ENCODE results near the gene CFAP20DC. TPM values are rescaled to one million over a fixed set of nuclear protein-coding genes. Genes with fewer than 3 reads are reported as not detected.

CFAP20DC gene
- total RNA-seq, 2 experiments from 2014 or later, result 1.0 to 1.8 TPM

- H3K36me3 ChIP-seq (ENCODE audit: insufficient read depth, low read length), result no peaks in the 10 kb centered on the region
- H3K9me2 ChIP-seq (ENCODE audit: insufficient read depth, low read length), result no peaks in the 10 kb centered on the region
- no peak overlapping the region for H3K27ac ChIP-seq (ENCODE audit: low read depth, low read length, poor library complexity, severe bottlenecking)
- H3K9me3 ChIP-seq (ENCODE audit: low read length), result no peaks in the 10 kb centered on the region
- CTCF ChIA-PET (ENCODE audit: unreplicated experiment), result no interaction called here
- no peaks in the 10 kb centered on the region for H3K79me2 ChIP-seq (ENCODE audit: insufficient read depth, low read depth, low read length)
- no peaks in the 10 kb centered on the region for H4K20me1 ChIP-seq (ENCODE audit: insufficient read depth, low read length)
- intact Hi-C loops (cut with micrococcal nuclease; ENCODE audit: unreplicated experiment), result no loop called here
- H3K4me2 ChIP-seq (ENCODE audit: low read length), result no peak overlapping the region
- BruUV-seq (replicated peaks), result no TSS peak
- DNase-seq (ENCODE audit: low spot score), result no peak
- no peak overlapping the region for H2AFZ ChIP-seq (ENCODE audit: low read length)
- H3K4me1 ChIP-seq (ENCODE audit: insufficient read depth, low read length, poor library complexity, severe bottlenecking), result no peaks in the 10 kb centered on the region
- POLR2A ChIA-PET, result no interaction called here
- TF ChIP-seq EZH2phosphoT487 (IDR thresholded peaks at IDR 0.05; ENCODE audit: borderline replicate concordance, low read depth, low read length) (no peak), CTCF (conservative IDR thresholded peaks at IDR 0.05; ENCODE audit: low read length) (no peak)
- no peak overlapping the region for H3K4me3 ChIP-seq (ENCODE audit: low read depth, low read length, poor library complexity, severe bottlenecking)
Observed at GRCh38 chr3:58938057-58938456, 111.8 kb downstream of the CFAP20DC start.

- Histone ChIP-seq H3K4me2 (ENCODE audit: low read length) (no peak overlapping the region), H3K4me1 (ENCODE audit: insufficient read depth, low read length, poor library complexity, severe bottlenecking) (no peaks in the 10 kb centered on the region), H4K20me1 (ENCODE audit: insufficient read depth, low read length) (no peaks in the 10 kb centered on the region), H3K79me2 (ENCODE audit: insufficient read depth, low read depth, low read length) (no peaks in the 10 kb centered on the region), H3K36me3 (ENCODE audit: insufficient read depth, low read length) (no peaks in the 10 kb centered on the region), H3K27ac (ENCODE audit: low read depth, low read length, poor library complexity, severe bottlenecking) (no peak overlapping the region), H3K4me3 (ENCODE audit: low read depth, low read length, poor library complexity, severe bottlenecking) (no peak overlapping the region), H3K9me2 (ENCODE audit: insufficient read depth, low read length) (no peaks in the 10 kb centered on the region), H2AFZ (ENCODE audit: low read length) (no peak overlapping the region), H3K9me3 (ENCODE audit: low read length) (no peaks in the 10 kb centered on the region)
- TF ChIP-seq EZH2phosphoT487 (IDR thresholded peaks at IDR 0.05; ENCODE audit: borderline replicate concordance, low read depth, low read length) (no peak), CTCF (conservative IDR thresholded peaks at IDR 0.05; ENCODE audit: low read length) (no peak)
- intact Hi-C loops (cut with micrococcal nuclease; ENCODE audit: unreplicated experiment), result no loop called here
- CTCF ChIA-PET (ENCODE audit: unreplicated experiment), result no interaction called here
- POLR2A ChIA-PET, result no interaction called here
- DNase-seq (ENCODE audit: low spot score), result no peak
- BruUV-seq (replicated peaks), result no TSS peak
Observed at GRCh38 chr3:58924578-58924977, 125.2 kb downstream of the CFAP20DC start.

- Histone ChIP-seq H3K4me1 (ENCODE audit: insufficient read depth, low read length, poor library complexity, severe bottlenecking) (no peaks in the 10 kb centered on the region), H2AFZ (ENCODE audit: low read length) (no peak overlapping the region), H3K4me2 (ENCODE audit: low read length) (no peak overlapping the region), H3K4me3 (ENCODE audit: low read depth, low read length, poor library complexity, severe bottlenecking) (no peak overlapping the region), H3K36me3 (ENCODE audit: insufficient read depth, low read length) (no peaks in the 10 kb centered on the region), H3K79me2 (ENCODE audit: insufficient read depth, low read depth, low read length) (no peaks in the 10 kb centered on the region), H4K20me1 (ENCODE audit: insufficient read depth, low read length) (no peaks in the 10 kb centered on the region), H3K9me3 (ENCODE audit: low read length) (no peaks in the 10 kb centered on the region), H3K27ac (ENCODE audit: low read depth, low read length, poor library complexity, severe bottlenecking) (no peak overlapping the region), H3K9me2 (ENCODE audit: insufficient read depth, low read length) (no peaks in the 10 kb centered on the region)
- TF ChIP-seq CTCF (conservative IDR thresholded peaks at IDR 0.05; ENCODE audit: low read length) (no peak), EZH2phosphoT487 (IDR thresholded peaks at IDR 0.05; ENCODE audit: borderline replicate concordance, low read depth, low read length) (no peak)
- DNase-seq (ENCODE audit: low spot score), result no peak
- intact Hi-C loops (cut with micrococcal nuclease; ENCODE audit: unreplicated experiment), result no loop called here
- ChIA-PET POLR2A (interaction anchor here (0.7 kb wide), 1 partner anchor 360 kb away, joined by 3 read pairs; no protein-coding TSS in a partner anchor), CTCF (ENCODE audit: unreplicated experiment) (no interaction called here)
- no TSS peak for BruUV-seq (replicated peaks)
Observed at GRCh38 chr3:58900386-58900785, 149.4 kb downstream of the CFAP20DC start.
